Muscle layer of colon (tissue), 2 donors: Measurements from ENCODE around the gene SMDT1.

Experiments
- H3K27ac ChIP-seq: one replicate; pipeline ENCODE4 v1.7.0; 2013; ENCODE audit warnings: low read depth, mild to moderate bottlenecking, low read length, moderate library complexity
- H3K27me3 ChIP-seq, 2 donors: one replicate each; pipeline ENCODE4 v1.7.0; 2013; ENCODE audit warnings: low read length in 2 of 2, mild to moderate bottlenecking in 2 of 2; ENCODE audit not compliant: insufficient read depth in 2 of 2, control insufficient read depth in 1 of 2
- H3K36me3 ChIP-seq: one replicate; pipeline ENCODE4 v1.7.0; 2013; ENCODE audit warnings: mild to moderate bottlenecking, low read length; ENCODE audit not compliant: insufficient read depth
- H3K4me1 ChIP-seq: one replicate; pipeline ENCODE4 v1.7.0; 2013; ENCODE audit warnings: mild to moderate bottlenecking, low read length; ENCODE audit not compliant: insufficient read depth
- H3K4me3 ChIP-seq, 2 donors: one replicate each; pipeline ENCODE4 v1.7.0; 2013; ENCODE audit warnings: low read length in 2 of 2, low read depth in 1 of 2, mild to moderate bottlenecking in 1 of 2, moderate library complexity in 1 of 2
- H3K9ac ChIP-seq: one replicate; pipeline ENCODE4 v1.7.0; 2013; ENCODE audit warnings: low read length
- H3K9me3 ChIP-seq: one replicate; pipeline ENCODE4 v1.7.0; 2013; ENCODE audit warnings: mild to moderate bottlenecking, low read length
- donor health status: abdominal sarcoma.
- donor health status: Adenocarcinoma of cecum.

The SMDT1 gene

GRCh38 chr22:42079319-42080251 lies at the start of gene SMDT1:
Gene SMDT1 (plus strand): TSS chr22:42079700. CDS start chr22:42079769, 69 bp downstream.
- H3K27ac ChIP-seq = peak within 1 kb of the TSS; percentile 97
- H3K4me1 ChIP-seq = peaks cover 25% of the 10 kb centered on the region
- H3K36me3 ChIP-seq = peaks cover 32% of the 10 kb centered on the region
- no peaks in the 10 kb centered on the region for H3K27me3 ChIP-seq
- H3K9ac ChIP-seq = peak within 1 kb of the TSS; percentile 99
- peak within 1 kb of the TSS; percentile 68 to 78 for H3K4me3 ChIP-seq
- H3K9me3 ChIP-seq = no peaks in the 10 kb centered on the region

- Histone ChIP-seq H3K4me3 (no peak overlapping the region), H3K27me3 (no peaks in the 10 kb centered on the region)
Measured at GRCh38 chr22:42033263-42034181, 46.0 kb upstream of the SMDT1 start.

GRCh38 chr22:42035256-42035655 lies 44.2 kb upstream of the SMDT1 start:
- no peaks in the 10 kb centered on the region for H3K9me3 ChIP-seq
- H3K9ac ChIP-seq = no peak overlapping the region
- no peaks in the 10 kb centered on the region for H3K27me3 ChIP-seq

More at GRCh38 chr22:42033263-42034181, 46.0 kb upstream of the SMDT1 start:
- H3K9me3 ChIP-seq = no peaks in the 10 kb centered on the region
- H3K9ac ChIP-seq = no peak overlapping the region
- no peaks in the 10 kb centered on the region for H3K36me3 ChIP-seq
- H3K4me1 ChIP-seq = no peaks in the 10 kb centered on the region
- no peak overlapping the region for H3K27ac ChIP-seq

GRCh38 chr22:42039271-42039670 lies 40.2 kb upstream of the SMDT1 start:
- no peak overlapping the region for H3K4me3 ChIP-seq
- H3K36me3 ChIP-seq = no peaks in the 10 kb centered on the region
- no peak overlapping the region for H3K27ac ChIP-seq
- H3K27me3 ChIP-seq = no peaks in the 10 kb centered on the region
- no peaks in the 10 kb centered on the region for H3K4me1 ChIP-seq
- no peak overlapping the region for H3K9ac ChIP-seq
- no peaks in the 10 kb centered on the region for H3K9me3 ChIP-seq

More at GRCh38 chr22:42035256-42035655, 44.2 kb upstream of the SMDT1 start:
- no peaks in the 10 kb centered on the region for H3K36me3 ChIP-seq
- H3K4me3 ChIP-seq = no peak overlapping the region
- H3K27ac ChIP-seq = no peak overlapping the region
- no peaks in the 10 kb centered on the region for H3K4me1 ChIP-seq

GRCh38 chr22:42041784-42042183 lies 37.7 kb upstream of the SMDT1 start:
- Histone ChIP-seq H3K4me1 (no peaks in the 10 kb centered on the region), H3K36me3 (no peaks in the 10 kb centered on the region), H3K9me3 (no peaks in the 10 kb centered on the region), H3K9ac (no peak overlapping the region), H3K4me3 (no peak overlapping the region), H3K27ac (no peak overlapping the region), H3K27me3 (no peaks in the 10 kb centered on the region)

- no peak overlapping the region for H3K27ac ChIP-seq
- H3K27me3 ChIP-seq = no peaks in the 10 kb centered on the region
- no peaks in the 10 kb centered on the region for H3K36me3 ChIP-seq
- H3K4me1 ChIP-seq = no peaks in the 10 kb centered on the region
- H3K9ac ChIP-seq = no peak overlapping the region
- no peaks in the 10 kb centered on the region for H3K9me3 ChIP-seq
- no peak overlapping the region for H3K4me3 ChIP-seq
Measured at GRCh38 chr22:42050641-42051180, 28.8 kb upstream of the SMDT1 start.

GRCh38 chr22:42052765-42053164 lies 26.7 kb upstream of the SMDT1 start:
- no peaks in the 10 kb centered on the region for H3K27me3 ChIP-seq
- H3K4me3 ChIP-seq = no peak overlapping the region
- H3K4me1 ChIP-seq = no peaks in the 10 kb centered on the region
- no peaks in the 10 kb centered on the region for H3K36me3 ChIP-seq
- no peak overlapping the region for H3K9ac ChIP-seq
- H3K27ac ChIP-seq = no peak overlapping the region
- H3K9me3 ChIP-seq = no peaks in the 10 kb centered on the region

GRCh38 chr22:42056757-42057511 lies 22.6 kb upstream of the SMDT1 start:
- Histone ChIP-seq H3K9me3 (no peaks in the 10 kb centered on the region), H3K9ac (no peak overlapping the region), H3K36me3 (peaks cover 35% of the 10 kb centered on the region), H3K4me1 (no peaks in the 10 kb centered on the region), H3K4me3 (no peak overlapping the region), H3K27ac (no peak overlapping the region), H3K27me3 (no peaks in the 10 kb centered on the region)

- Histone ChIP-seq H3K4me3 (no peak overlapping the region), H3K36me3 (peaks cover 48% of the 10 kb centered on the region), H3K9me3 (no peaks in the 10 kb centered on the region), H3K27ac (no peak overlapping the region), H3K27me3 (no peaks in the 10 kb centered on the region), H3K4me1 (no peaks in the 10 kb centered on the region), H3K9ac (no peak overlapping the region)
Measured at GRCh38 chr22:42060489-42060888, 19.0 kb upstream of the SMDT1 start.

- Histone ChIP-seq H3K9ac (no peak overlapping the region), H3K27ac (no peak overlapping the region), H3K9me3 (no peaks in the 10 kb centered on the region), H3K27me3 (no peaks in the 10 kb centered on the region), H3K4me3 (no peak overlapping the region), H3K4me1 (no peaks in the 10 kb centered on the region), H3K36me3 (peaks cover 51% of the 10 kb centered on the region)
Measured at GRCh38 chr22:42061041-42061440, 18.5 kb upstream of the SMDT1 start.
